SK-N-SH (cell line): ENCODE data around the gene C6orf136.

Experiments used
- CTCF ChIP-seq: fragments of 200-600 bp; sonication (generic); IDR thresholded peaks from 2 replicates; pipeline ENCODE4 v1.6.1; 2017; ENCODE audit warnings: antibody characterized with exemption, mild to moderate bottlenecking, moderate library complexity
- EZH2phosphoT487 ChIP-seq: fragments of 200-600 bp; sonication (generic); IDR thresholded peaks from 2 replicates; pipeline ENCODE4 v1.6.1; 2017; ENCODE audit warnings: low read depth, mixed run types, mild to moderate bottlenecking, antibody characterized with exemption, moderate library complexity, borderline replicate concordance
- PBX3 ChIP-seq: IDR thresholded peaks from 2 replicates; pipeline ENCODE4; 2012
- POLR2AphosphoS5 ChIP-seq: IDR thresholded peaks from 2 replicates; pipeline ENCODE4 v1.6.1; 2012; ENCODE audit warnings: low read depth, low read length
- RAD21 ChIP-seq: IDR thresholded peaks from 2 replicates; pipeline ENCODE4 v1.6.1; 2012; ENCODE audit warnings: mild to moderate bottlenecking, low read length
- RCOR1 ChIP-seq: fragments of 150-350 bp; IDR thresholded peaks from 2 replicates; pipeline ENCODE4 v1.6.1; 2017; ENCODE audit warnings: antibody characterized with exemption, low read length
- SMC3 ChIP-seq: IDR thresholded peaks from 2 replicates; pipeline ENCODE4 v1.6.1; 2012; ENCODE audit warnings: low read depth, low read length, improper control_type of control experiment
- YY1 ChIP-seq: IDR thresholded peaks from 2 replicates; pipeline ENCODE4 v1.4.0; 2012; ENCODE audit warnings: low read depth, mild to moderate bottlenecking
- ZBTB33 ChIP-seq: IDR thresholded peaks from 2 replicates; pipeline ENCODE4 v1.4.0; 2012; ENCODE audit warnings: low read depth, borderline replicate concordance

- TF ChIP-seq CTCF = no peak
- no peak for TF ChIP-seq RAD21
- TF ChIP-seq RCOR1 = no peak
- TF ChIP-seq POLR2AphosphoS5 = no peak
- no peak for TF ChIP-seq YY1
- TF ChIP-seq PBX3 = no peak
- no peak for TF ChIP-seq SMC3
- TF ChIP-seq EZH2phosphoT487 = no peak
- TF ChIP-seq ZBTB33 = no peak
Measured at GRCh38 chr6:30611150-30611855, 35.6 kb upstream of the C6orf136 start.
